HEK293T (cell line): ENCODE results near the gene NLRP8.

Experiments used
- ARNT ChIP-seq: fragments of 450-650 bp; IDR thresholded peaks from 2 replicates; pipeline ENCODE4 v1.6.1; 2017; ENCODE audit warnings: mild to moderate bottlenecking
- BHLHE40 ChIP-seq: fragments of 450-650 bp; IDR thresholded peaks from 2 replicates; pipeline ENCODE4 v1.6.1; 2016; ENCODE audit warnings: mild to moderate bottlenecking, moderate library complexity, borderline replicate concordance
- ELF4 ChIP-seq: fragments of 450-650 bp; IDR thresholded peaks from 2 replicates; pipeline ENCODE4 v1.6.1; 2017; ENCODE audit warnings: antibody characterized with exemption
- FOXK2 ChIP-seq: fragments of 450-650 bp; IDR thresholded peaks from 2 replicates; pipeline ENCODE4 v1.6.1; 2016; ENCODE audit warnings: mild to moderate bottlenecking
- FOXM1 ChIP-seq: fragments of 450-650 bp; IDR thresholded peaks from 2 replicates; pipeline ENCODE4 v1.6.1; 2017; ENCODE audit warnings: mild to moderate bottlenecking, borderline replicate concordance
- HDGF ChIP-seq: fragments of 450-650 bp; IDR thresholded peaks from 2 replicates; pipeline ENCODE4 v1.6.1; 2017; ENCODE audit warnings: antibody characterized with exemption, borderline replicate concordance
- SUZ12 ChIP-seq: fragments of 450-650 bp; IDR thresholded peaks from 2 replicates; pipeline ENCODE4 v1.6.1; 2016; ENCODE audit warnings: mild to moderate bottlenecking
- TF ChIP-seq, protein P1 (sequence below): fragments of 450-650 bp; IDR thresholded peaks from 2 replicates; pipeline ENCODE4 v1.6.1; 2016

GRCh38 chr19:55930996-55931515 lies 16.6 kb upstream of the NLRP8 start:
- no peak for TF ChIP-seq FOXM1
- no peak for TF ChIP-seq ELF4
- TF ChIP-seq BHLHE40 = no peak
- TF ChIP-seq SUZ12 = no peak
- TF ChIP-seq HDGF = no peak
- no peak for TF ChIP-seq FOXK2
- TF ChIP-seq, protein P1, sequence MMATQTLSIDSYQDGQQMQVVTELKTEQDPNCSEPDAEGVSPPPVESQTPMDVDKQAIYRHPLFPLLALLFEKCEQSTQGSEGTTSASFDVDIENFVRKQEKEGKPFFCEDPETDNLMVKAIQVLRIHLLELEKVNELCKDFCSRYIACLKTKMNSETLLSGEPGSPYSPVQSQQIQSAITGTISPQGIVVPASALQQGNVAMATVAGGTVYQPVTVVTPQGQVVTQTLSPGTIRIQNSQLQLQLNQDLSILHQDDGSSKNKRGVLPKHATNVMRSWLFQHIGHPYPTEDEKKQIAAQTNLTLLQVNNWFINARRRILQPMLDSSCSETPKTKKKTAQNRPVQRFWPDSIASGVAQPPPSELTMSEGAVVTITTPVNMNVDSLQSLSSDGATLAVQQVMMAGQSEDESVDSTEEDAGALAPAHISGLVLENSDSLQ = no peak
- no peak for TF ChIP-seq ARNT
